ENCODE results near the gene ARHGDIG. TPM values are rescaled to one million over a fixed set of nuclear protein-coding genes. Genes with fewer than 3 reads are reported as not detected.

The ARHGDIG gene
- polyA plus RNA-seq, 3 donors = not detected

GRCh38 chr16:279531-279930 lies 860 bp upstream of the ARHGDIG start:
- peaks cover 2% of the 10 kb centered on the region for H3K4me1 Mint-ChIP-seq
- H3K79me2 ChIP-seq (ENCODE audit: insufficient read depth, low read length) = no peaks in the 10 kb centered on the region
- peaks cover 9 to 54% of the 10 kb centered on the region in 2 donors for H3K27me3 ChIP-seq (ENCODE audit: control insufficient read depth in 2 of 2, insufficient read depth in 2 of 2, low read length in 2 of 2)
- no peak for TF ChIP-seq CTCF (IDR thresholded peaks at IDR 0.05)
- H3K4me1 ChIP-seq (ENCODE audit: control insufficient read depth in 1 of 2, insufficient read depth in 2 of 2, low read length in 2 of 2) = peaks cover 3 to 6% of the 10 kb centered on the region in 2 donors
- H3K4me2 ChIP-seq (replicated peaks; ENCODE audit: extremely low read depth, low read length, poor library complexity, severe bottlenecking) = no peak overlapping the region
- peaks cover 0 to 12% of the 10 kb centered on the region in 2 donors for H3K9me3 ChIP-seq (replicated peaks in 1 of 2; ENCODE audit: control insufficient read depth in 1 of 2, insufficient read depth in 1 of 2, low read length in 2 of 2)
- H3K27ac Mint-ChIP-seq = no peak overlapping the region
- intact Hi-C loops (cut with micrococcal nuclease) = no loop called here
- no peak overlapping the region for H3K9ac ChIP-seq (ENCODE audit: insufficient read depth, low read length, poor library complexity, severe bottlenecking)
- no peak for DNase-seq
- H3K27ac ChIP-seq (ENCODE audit: low read depth in 1 of 2, low read length in 2 of 2) = no peak overlapping the region
- WGBS (ENCODE audit: insufficient coverage) = 90% methylated on average over 5 of the region's 7 CpGs
- H4K20me1 ChIP-seq (ENCODE audit: insufficient read depth, low read length) = no peaks in the 10 kb centered on the region
- no peaks in the 10 kb centered on the region for H3K36me3 Mint-ChIP-seq
- no peaks in the 10 kb centered on the region for H3K36me3 ChIP-seq (replicated peaks in 1 of 2; ENCODE audit: control insufficient read depth in 1 of 2, insufficient read depth in 2 of 2, low read length in 2 of 2)
- H3K9me3 Mint-ChIP-seq = peaks cover 0 to 5% (median 4%) of the 10 kb centered on the region in 7 donors
- H2AFZ ChIP-seq (ENCODE audit: insufficient read depth, low read depth, low read length, poor library complexity, severe bottlenecking) = no peak overlapping the region
- peak overlapping the region in 1 of 2 donors; percentile 10 for H3K4me3 Mint-ChIP-seq
- H3K4me3 ChIP-seq (replicated peaks in 1 of 3; ENCODE audit: low read depth in 2 of 3, low read length in 3 of 3) = no peak overlapping the region
- peaks cover 45 to 71% (median 63%) of the 10 kb centered on the region in 3 donors for H3K27me3 Mint-ChIP-seq (ENCODE audit: low read depth in 3 of 3)

GRCh38 chr16:280005-280460 lies 358 bp upstream of the ARHGDIG start:
- intact Hi-C loops (cut with micrococcal nuclease) = no loop called here
- peaks cover 2% of the 10 kb centered on the region for H3K4me1 Mint-ChIP-seq
- H3K36me3 Mint-ChIP-seq = no peaks in the 10 kb centered on the region
- no peak overlapping the region for H3K4me3 ChIP-seq (replicated peaks in 1 of 3; ENCODE audit: low read depth in 2 of 3, low read length in 3 of 3)
- H3K27ac Mint-ChIP-seq = no peak overlapping the region
- no peaks in the 10 kb centered on the region for H4K20me1 ChIP-seq (ENCODE audit: insufficient read depth, low read length)
- peaks cover 3 to 4% of the 10 kb centered on the region in 2 donors for H3K4me1 ChIP-seq (ENCODE audit: control insufficient read depth in 1 of 2, insufficient read depth in 2 of 2, low read length in 2 of 2)
- H3K9me3 Mint-ChIP-seq = peaks cover 0 to 7% (median 4%) of the 10 kb centered on the region in 7 donors
- H3K9ac ChIP-seq (ENCODE audit: insufficient read depth, low read length, poor library complexity, severe bottlenecking) = no peak overlapping the region
- peaks cover 0 to 12% of the 10 kb centered on the region in 2 donors for H3K9me3 ChIP-seq (replicated peaks in 1 of 2; ENCODE audit: control insufficient read depth in 1 of 2, insufficient read depth in 1 of 2, low read length in 2 of 2)
- H3K79me2 ChIP-seq (ENCODE audit: insufficient read depth, low read length) = no peaks in the 10 kb centered on the region
- no peaks in the 10 kb centered on the region for H3K36me3 ChIP-seq (replicated peaks in 1 of 2; ENCODE audit: control insufficient read depth in 1 of 2, insufficient read depth in 2 of 2, low read length in 2 of 2)
- H3K27ac ChIP-seq (ENCODE audit: low read depth in 1 of 2, low read length in 2 of 2) = no peak overlapping the region
- H2AFZ ChIP-seq (ENCODE audit: insufficient read depth, low read depth, low read length, poor library complexity, severe bottlenecking) = no peak overlapping the region
- DNase-seq = no peak
- peaks cover 9 to 50% of the 10 kb centered on the region in 2 donors for H3K27me3 ChIP-seq (ENCODE audit: control insufficient read depth in 2 of 2, insufficient read depth in 2 of 2, low read length in 2 of 2)
- H3K4me3 Mint-ChIP-seq = peak overlapping the region in 1 of 2 donors; percentile 10
- TF ChIP-seq CTCF (IDR thresholded peaks at IDR 0.05) = no peak
- H3K27me3 Mint-ChIP-seq (ENCODE audit: low read depth in 3 of 3) = peaks cover 43 to 66% (median 58%) of the 10 kb centered on the region in 3 donors
- H3K4me2 ChIP-seq (replicated peaks; ENCODE audit: extremely low read depth, low read length, poor library complexity, severe bottlenecking) = no peak overlapping the region
- 9% methylated on average over 47 of the region's 47 CpGs for WGBS (ENCODE audit: insufficient coverage)

Measured in CD14-positive monocyte (primary cell).